GM18505 (cell line): ENCODE results near the gene OR1E1.
"Not testable (repeated sequence)": the region's sequence is repeated elsewhere in the genome, so short reads cannot be mapped to it uniquely, and the experiment has no call there.

Experiments
- ATAC-seq: cut with Tn5 transposase; IDR thresholded peaks from one replicate; pipeline ENCODE4 v1.9.1; 2021; ENCODE audit not compliant: unreplicated experiment
- POLR2A ChIP-seq: IDR thresholded peaks from 4 replicates; pipeline ENCODE4 v1.6.1; 2011; ENCODE audit warnings: borderline replicate concordance; ENCODE audit not compliant: insufficient read depth, insufficient read length; ENCODE audit errors: extremely low read depth

Gene OR1E1, protein sequence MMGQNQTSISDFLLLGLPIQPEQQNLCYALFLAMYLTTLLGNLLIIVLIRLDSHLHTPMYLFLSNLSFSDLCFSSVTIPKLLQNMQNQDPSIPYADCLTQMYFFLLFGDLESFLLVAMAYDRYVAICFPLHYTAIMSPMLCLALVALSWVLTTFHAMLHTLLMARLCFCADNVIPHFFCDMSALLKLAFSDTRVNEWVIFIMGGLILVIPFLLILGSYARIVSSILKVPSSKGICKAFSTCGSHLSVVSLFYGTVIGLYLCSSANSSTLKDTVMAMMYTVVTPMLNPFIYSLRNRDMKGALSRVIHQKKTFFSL

DNA sequence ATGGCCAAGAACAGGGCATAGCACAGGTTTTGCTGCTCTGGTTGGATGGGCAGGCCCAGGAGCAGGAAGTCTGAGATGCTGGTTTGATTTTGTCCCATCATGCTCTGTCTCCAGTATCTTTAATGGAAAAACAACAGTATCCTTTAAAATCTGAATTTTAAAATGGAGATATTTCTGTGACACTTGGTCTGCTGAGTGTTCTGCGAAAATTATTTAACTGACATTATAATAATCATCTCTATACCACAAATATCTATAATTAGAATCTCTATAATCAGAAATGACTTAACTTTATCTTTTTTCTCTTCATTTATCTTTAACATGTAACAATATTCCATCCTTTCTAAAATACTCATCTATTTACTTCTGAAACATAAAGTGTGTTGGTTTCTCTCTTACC lies at the start of gene OR1E1:
Gene OR1E1, minus strand, starts transcription at position 101 of the 400 bp plus-strand sequence. Its CDS starts 0 bp downstream, at position 101.
- no peak for TF ChIP-seq POLR2A
- no peak for ATAC-seq

DNA sequence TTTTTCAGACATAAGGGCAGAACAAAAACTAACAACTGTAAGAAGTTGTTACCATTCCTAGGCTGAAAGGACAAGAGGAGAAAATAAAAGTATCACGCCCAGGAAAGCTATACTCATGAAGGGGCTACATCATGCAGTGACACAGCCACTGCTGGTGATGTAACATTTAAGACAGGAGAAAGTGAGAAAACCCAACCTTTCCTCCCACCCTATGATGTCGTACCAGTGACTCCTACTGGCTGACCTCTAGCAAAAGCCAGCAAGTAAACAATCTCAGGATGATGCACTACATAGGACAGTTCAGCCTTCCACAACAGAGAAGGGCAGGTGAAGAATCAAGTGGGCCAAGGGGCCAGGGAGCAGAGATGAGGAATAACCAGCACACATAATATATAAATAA lies 49.4 kb upstream of the OR1E1 start:
- no peak for TF ChIP-seq POLR2A
- no peak for ATAC-seq

DNA sequence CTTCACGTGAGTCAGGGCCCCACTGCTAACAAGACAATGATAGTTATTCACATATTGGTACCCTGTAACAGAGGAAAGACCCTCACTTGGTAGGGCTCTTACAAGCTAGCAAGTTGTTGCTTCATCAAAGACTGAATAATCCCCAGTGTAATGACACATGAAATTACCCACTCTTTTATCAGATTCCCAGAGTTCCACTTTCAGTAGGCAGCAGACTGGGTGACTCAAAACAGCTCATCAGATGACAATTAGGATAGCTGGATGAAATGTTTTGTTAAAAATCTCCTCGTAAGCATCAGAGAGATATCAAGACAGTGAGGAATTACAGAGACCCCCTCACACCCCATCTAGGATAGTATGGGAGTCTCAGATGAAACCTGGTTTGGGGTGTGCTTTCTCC lies 42.2 kb upstream of the OR1E1 start:
- TF ChIP-seq POLR2A: no peak
- ATAC-seq: no peak

DNA sequence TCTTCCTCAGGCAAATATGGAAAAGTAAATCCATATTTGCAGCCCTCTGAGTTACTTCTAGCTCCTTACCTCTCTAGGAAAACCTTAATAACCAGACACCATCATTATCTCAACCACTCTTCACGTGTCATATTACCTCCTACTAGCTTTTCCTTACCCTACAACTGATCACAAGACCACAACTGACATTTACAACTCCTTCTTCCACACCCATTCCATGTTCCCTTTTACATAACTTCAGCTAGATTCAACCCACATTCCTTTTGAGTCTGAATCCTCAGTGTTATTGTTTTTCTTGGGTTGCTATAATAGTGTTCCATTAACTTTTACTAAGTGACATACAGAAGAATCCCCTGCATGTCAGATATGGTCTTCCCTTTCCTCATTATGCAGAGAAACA lies 40.2 kb upstream of the OR1E1 start:
- no peak for ATAC-seq
- no peak for TF ChIP-seq POLR2A

DNA sequence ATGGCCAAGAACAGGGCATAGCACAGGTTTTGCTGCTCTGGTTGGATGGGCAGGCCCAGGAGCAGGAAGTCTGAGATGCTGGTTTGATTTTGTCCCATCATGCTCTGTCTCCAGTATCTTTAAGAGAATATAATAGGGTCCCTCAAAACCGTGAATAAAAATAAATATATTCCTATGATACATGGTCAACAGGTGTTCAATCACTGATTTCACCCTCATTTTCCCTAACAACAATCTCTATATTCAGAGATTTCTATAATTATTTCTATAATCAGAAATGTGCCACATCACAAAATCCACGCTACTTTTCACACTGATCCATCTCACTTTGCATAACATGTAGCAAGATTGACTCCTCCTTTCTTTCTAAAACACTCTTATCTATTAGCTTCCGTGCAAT lies 35.5 kb upstream of the OR1E1 start, which contains the start of gene OR1E2:
Gene OR1E2, minus strand, starts transcription at position 101 of the 400 bp plus-strand sequence. Its CDS starts 0 bp downstream, at position 101.
- no peak for ATAC-seq
- TF ChIP-seq POLR2A: no peak

DNA sequence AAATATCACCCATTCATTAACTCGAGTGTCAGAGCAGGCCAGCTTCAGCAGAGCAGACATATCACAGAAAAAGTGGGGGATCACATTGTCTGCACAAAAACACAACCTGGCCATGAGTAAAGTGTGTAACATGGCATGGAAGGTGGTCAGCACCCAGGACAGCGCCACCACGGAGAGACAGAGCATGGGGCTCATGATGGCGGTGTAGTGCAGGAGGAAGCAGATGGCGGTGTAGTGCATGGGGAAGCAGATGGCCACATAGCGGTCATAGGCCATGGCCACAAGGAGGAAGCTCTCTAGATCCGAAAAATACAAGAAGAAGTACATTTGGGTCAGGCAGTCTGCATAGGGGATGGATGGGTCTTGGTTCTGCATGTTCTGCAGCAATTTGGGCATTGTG lies 35.0 kb upstream of the OR1E1 start:
- not testable (repeated sequence) for ATAC-seq

DNA sequence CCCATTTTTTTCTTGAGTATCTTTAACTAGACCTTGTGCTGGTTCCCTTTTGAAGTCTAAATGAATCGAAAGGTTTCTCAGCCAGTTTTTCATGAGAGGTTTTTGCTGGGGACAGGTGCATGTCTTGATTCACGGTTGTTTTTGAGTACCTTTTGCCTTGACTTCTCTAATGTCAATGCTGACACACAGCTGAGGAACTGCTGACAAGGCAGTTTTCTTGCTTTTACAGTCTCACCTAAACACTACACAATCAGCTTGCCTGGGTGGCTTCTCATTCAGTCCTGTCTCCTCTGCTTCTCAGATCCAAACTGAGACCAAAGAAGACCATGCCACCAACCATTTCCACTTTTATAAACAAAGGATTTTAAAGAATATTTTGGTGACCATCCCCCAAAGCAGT lies 20.0 kb upstream of the OR1E1 start:
- no peak for TF ChIP-seq POLR2A
- no peak for ATAC-seq

DNA sequence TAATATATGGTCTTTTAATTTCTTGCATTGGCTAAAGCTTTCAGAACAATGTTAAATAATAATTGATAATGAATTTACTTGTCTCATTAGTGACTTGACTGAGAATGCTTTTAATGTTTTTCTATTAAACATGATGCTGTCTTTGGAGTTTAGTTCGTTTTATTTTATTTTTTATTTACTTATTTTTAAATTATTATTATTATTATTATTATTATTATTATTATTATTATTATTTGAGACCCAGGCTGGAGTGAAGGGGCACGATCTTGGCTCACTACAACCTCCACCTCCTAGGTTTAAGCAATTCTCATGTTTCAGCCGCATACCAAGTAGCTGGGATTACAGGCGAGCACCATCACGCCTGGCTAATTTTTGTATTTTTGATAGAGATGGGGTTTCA lies 17.4 kb upstream of the OR1E1 start:
- TF ChIP-seq POLR2A: no peak
- ATAC-seq: no peak

DNA sequence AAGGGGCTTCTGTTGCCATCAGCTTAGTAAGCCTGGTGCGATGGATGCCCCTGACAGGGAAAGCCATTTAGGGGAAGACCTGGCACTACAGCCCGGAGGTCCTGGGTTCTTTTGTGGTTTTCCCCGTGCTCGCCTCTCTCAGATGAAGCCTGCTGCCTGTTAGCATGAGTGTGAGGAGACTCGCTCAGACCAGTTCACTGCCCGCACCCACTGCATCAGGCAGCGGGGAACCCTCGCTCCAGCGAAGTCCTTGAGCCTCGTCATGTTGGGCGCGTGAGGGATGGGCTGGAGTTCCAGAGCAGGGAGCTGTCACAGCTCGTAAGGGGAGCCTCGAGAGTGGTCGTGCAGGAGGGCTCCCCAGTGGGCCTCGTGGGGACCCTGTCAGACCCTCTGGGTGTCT lies 14.0 kb upstream of the OR1E1 start:
- not testable (repeated sequence) for ATAC-seq

DNA sequence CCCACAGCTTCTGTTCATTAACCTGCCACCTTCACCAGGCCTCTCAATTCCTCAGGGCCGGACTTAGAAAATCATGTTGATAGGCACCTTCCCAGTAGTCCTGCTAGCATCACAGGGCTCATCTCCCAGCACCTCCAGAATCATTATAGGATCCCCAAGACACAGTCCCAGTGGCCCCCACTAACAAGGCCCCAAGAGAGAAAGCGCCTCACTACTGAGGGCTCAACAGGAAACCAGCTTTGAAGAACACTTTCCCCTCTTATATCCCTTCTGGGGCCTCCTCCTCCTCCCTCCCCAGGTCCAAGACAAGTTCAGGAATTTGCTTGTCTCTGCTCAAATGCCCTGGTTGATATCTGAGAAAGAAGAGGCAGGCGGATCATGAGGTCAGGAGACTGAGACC lies 12.9 kb upstream of the OR1E1 start, which contains the start of gene OR3A3:
Gene OR3A3, plus strand, starts transcription at position 301 of the 400 bp plus-strand sequence.
- ATAC-seq: no peak
- TF ChIP-seq POLR2A: no peak

DNA sequence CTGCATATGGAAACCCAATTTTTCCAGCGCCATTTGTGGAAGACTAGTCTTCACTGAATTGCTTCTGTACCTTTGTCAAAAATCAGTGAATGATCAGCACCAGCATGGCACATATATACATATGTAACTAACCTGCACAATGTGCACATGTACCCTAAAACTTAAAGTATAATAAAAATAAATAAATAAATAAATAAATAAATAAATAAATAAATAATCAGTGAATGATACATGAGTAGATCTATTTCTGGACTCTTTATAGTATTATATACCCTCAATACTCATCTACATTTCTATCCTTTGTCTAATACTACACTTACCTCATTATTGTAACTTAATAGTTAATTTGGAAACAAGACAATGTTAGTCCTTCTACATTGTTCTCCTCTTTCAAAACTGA lies 5.6 kb upstream of the OR1E1 start:
- not testable (repeated sequence) for ATAC-seq

DNA sequence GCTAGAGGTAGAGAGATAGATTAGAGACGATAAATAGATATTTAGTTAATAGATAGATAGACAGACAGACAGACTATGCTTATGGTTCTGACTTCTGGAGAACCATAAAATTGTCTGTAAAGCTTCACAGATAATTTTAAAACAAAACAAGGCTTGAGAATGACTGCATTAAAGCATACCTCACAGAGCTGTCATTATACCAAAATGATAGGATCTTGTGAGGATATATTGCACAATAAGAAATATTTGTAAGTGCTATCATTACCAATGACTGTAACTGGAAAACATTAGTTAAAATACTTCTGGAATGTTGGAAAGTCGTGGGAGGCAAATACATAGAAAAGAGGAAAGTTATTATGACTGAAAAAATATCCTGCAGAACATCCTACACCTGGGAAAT lies 3.6 kb upstream of the OR1E1 start:
- no peak for TF ChIP-seq POLR2A
- no peak for ATAC-seq

DNA sequence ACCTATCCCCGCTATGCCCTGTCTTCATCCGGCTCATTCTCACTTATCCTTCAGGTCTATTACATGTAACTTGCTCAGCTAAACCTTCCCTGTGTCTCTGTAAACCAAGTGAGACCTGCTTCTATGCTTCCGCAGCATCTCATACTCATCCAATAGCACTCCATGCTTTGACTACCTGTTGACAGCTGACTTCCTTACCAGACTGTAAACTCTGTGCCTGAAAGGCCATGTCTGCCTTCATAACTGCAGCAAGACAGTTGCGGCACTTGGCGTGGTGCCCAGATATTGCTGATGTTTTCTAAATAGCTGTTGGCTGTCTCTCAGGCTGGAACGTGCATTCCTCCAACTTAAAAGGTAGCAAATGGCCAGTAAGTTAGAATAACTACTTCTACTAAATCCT lies 1.8 kb upstream of the OR1E1 start:
- ATAC-seq: no peak
- no peak for TF ChIP-seq POLR2A

DNA sequence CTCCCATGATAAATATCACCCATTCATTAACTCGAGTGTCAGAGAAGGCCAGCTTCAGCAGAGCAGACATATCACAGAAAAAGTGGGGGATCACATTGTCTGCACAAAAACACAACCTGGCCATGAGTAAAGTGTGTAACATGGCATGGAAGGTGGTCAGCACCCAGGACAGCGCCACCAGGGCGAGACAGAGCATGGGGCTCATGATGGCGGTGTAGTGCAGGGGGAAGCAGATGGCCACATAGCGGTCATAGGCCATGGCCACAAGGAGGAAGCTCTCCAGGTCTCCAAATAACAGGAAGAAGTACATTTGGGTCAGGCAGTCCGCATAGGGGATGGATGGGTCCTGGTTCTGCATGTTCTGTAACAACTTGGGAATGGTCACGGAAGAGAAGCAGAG lies 409 bp downstream of the OR1E1 start:
- not testable (repeated sequence) for ATAC-seq

DNA sequence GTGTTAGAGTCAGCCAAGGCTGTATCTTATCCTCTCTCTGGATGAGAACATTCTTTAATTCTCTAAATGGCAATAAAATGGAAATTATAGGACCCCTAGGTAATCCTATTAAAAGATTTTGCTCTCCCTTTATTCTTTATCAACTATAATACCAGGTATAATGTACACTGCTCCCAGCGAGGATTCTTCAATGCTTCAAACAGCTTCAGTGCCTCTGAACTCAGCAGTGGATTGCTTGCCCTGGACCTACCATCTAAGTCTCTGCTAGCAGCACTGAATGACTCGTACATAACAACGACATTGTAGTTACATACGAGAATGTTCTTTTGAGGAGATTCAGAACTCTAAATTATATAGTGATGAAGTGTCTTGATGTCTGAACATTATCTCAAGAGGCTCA lies 8.4 kb downstream of the OR1E1 start:
- TF ChIP-seq POLR2A: no peak
- no peak for ATAC-seq
